ENCODE results near the gene MYO9B.

DNA sequence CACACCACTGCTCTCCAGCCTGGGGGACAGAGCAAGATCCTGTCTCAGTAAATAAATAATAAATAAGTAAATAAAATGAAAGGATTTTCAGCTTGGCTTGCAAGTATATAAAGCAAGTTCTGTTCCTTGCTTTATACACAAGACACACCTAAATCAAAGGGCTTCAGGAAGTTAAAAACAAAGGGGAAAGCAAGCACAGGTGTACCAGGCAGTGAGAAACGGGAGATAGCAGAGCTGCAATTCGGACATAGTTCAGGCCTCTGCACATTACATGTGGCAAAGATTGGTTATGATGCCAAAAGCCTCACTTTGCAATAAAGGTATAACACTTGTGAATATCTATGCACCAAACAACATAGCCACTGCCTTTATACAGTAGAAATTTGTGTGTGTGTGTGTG lies 47.5 kb downstream of the MYO9B start:
- TF ChIP-seq, protein P1, sequence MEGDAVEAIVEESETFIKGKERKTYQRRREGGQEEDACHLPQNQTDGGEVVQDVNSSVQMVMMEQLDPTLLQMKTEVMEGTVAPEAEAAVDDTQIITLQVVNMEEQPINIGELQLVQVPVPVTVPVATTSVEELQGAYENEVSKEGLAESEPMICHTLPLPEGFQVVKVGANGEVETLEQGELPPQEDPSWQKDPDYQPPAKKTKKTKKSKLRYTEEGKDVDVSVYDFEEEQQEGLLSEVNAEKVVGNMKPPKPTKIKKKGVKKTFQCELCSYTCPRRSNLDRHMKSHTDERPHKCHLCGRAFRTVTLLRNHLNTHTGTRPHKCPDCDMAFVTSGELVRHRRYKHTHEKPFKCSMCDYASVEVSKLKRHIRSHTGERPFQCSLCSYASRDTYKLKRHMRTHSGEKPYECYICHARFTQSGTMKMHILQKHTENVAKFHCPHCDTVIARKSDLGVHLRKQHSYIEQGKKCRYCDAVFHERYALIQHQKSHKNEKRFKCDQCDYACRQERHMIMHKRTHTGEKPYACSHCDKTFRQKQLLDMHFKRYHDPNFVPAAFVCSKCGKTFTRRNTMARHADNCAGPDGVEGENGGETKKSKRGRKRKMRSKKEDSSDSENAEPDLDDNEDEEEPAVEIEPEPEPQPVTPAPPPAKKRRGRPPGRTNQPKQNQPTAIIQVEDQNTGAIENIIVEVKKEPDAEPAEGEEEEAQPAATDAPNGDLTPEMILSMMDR (IDR thresholded peaks at IDR 0.05): no peak
- TF ChIP-seq POLR2A (IDR thresholded peaks at IDR 0.05): no peak

All from right lobe of liver (tissue), 4 donors.